Mucosa of rectum (tissue), 2 donors: ENCODE measurements around the gene CYB5B.
"Not testable (repeated sequence)": the region's sequence is repeated elsewhere in the genome, so short reads cannot be mapped to it uniquely, and the experiment has no call there.

ENCODE experiments used
- H3K27ac ChIP-seq, 2 donors: one replicate each; pipeline ENCODE4 v1.7.0; 2013; ENCODE audit warnings: inconsistent platforms in 2 of 2, low read depth in 2 of 2, low read length in 2 of 2
- H3K27me3 ChIP-seq, 2 donors: one replicate each; pipeline ENCODE4 v1.7.0; 2013; ENCODE audit warnings: low read length in 2 of 2; ENCODE audit not compliant: control insufficient read depth in 2 of 2, insufficient read depth in 2 of 2
- H3K36me3 ChIP-seq, 2 donors: one replicate each; pipeline ENCODE4 v1.7.0; 2013; ENCODE audit warnings: low read length in 2 of 2; ENCODE audit not compliant: control insufficient read depth in 2 of 2, insufficient read depth in 2 of 2
- H3K4me1 ChIP-seq, 2 donors: one replicate each; pipeline ENCODE4 v1.7.0; 2013; ENCODE audit warnings: low read length in 2 of 2, mild to moderate bottlenecking in 1 of 2; ENCODE audit not compliant: control insufficient read depth in 2 of 2, insufficient read depth in 2 of 2
- H3K4me3 ChIP-seq, 2 donors: one replicate each; pipeline ENCODE4 v1.7.0; 2013; ENCODE audit warnings: low read length in 2 of 2
- H3K9ac ChIP-seq, 2 donors: one replicate each; pipeline ENCODE4 v1.7.0; 2013; ENCODE audit warnings: low read length in 2 of 2, low read depth in 1 of 2, mild to moderate bottlenecking in 1 of 2
- H3K9me3 ChIP-seq, 2 donors: one replicate each; pipeline ENCODE4 v1.7.0; 2013; ENCODE audit warnings: low read length in 2 of 2; ENCODE audit not compliant: control insufficient read depth in 2 of 2
- donor health status: healthy.
- donor health status: Normal muscosa, but diverticular disease.

Gene CYB5B

DNA sequence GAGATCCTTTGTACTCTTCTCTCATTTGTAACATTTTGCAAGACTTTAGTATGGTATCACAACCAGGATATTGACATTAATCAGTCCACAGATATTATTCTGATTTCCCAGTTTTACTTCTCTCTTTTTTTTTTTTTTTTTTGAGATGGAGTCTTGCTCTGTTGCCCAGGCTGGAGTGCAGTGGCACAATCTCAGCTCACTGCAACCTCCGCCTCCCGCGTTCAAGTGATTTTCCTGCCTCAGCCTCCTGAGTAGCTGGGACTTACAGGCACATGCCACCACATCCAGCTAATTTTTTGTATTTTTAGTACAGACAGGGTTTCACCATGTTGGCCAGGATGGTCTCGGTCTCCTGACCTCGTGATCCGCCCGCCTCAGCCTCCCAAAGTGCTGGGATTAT, 16.6 kb downstream of the CYB5B start:
- peaks cover 9 to 11% of the 10 kb centered on the region in 2 donors for H3K4me1 ChIP-seq
- H3K9ac ChIP-seq, H3K36me3 ChIP-seq, H3K27me3 ChIP-seq, H3K4me3 ChIP-seq, H3K27ac ChIP-seq, H3K9me3 ChIP-seq: not testable (repeated sequence)

DNA sequence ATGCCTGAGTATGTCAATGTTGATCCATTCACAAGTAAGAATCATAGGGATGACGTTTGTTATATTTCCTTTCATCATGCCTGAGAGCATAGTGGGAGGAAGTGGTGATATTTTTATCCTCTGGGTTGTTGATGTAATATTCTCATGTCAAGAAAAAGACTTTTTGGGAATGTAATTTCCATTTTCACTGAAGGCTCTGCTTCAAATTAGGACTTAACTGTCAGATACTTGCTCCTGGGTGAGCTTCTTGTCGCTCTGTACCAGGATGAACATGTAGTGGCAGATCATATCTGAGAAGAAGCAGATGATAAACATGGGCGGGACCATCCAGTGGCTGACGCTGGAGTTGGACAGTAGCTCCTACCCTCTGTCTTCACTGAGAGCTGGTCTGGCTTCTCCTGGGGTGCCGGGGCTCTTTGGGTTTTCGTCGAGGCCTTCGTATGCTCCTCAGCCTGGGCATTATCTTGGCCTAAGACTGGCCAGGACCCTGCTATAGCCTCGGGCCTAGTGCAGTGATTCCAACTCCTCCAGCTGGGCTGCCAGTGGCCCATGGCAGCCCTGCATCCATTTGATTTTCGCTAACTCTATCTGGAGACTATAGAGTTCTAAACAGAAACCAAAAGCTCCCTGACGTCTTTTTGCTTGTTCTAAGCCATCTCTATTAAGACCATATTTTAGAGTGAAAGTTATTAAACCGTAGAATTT, 19.7 kb downstream of the CYB5B start:
- peaks cover 10 to 20% of the 10 kb centered on the region in 2 donors for H3K4me1 ChIP-seq
- H3K27me3 ChIP-seq, result no peaks in the 10 kb centered on the region
- peak overlapping the region; percentile 1 to 38 for H3K9ac ChIP-seq
- H3K4me3 ChIP-seq, result peak overlapping the region in 1 of 2 donors; percentile 20
- peak overlapping the region; percentile 62 to 84 for H3K27ac ChIP-seq
- peaks cover 6 to 8% of the 10 kb centered on the region in 2 donors for H3K36me3 ChIP-seq
- H3K9me3 ChIP-seq, result no peaks in the 10 kb centered on the region

DNA sequence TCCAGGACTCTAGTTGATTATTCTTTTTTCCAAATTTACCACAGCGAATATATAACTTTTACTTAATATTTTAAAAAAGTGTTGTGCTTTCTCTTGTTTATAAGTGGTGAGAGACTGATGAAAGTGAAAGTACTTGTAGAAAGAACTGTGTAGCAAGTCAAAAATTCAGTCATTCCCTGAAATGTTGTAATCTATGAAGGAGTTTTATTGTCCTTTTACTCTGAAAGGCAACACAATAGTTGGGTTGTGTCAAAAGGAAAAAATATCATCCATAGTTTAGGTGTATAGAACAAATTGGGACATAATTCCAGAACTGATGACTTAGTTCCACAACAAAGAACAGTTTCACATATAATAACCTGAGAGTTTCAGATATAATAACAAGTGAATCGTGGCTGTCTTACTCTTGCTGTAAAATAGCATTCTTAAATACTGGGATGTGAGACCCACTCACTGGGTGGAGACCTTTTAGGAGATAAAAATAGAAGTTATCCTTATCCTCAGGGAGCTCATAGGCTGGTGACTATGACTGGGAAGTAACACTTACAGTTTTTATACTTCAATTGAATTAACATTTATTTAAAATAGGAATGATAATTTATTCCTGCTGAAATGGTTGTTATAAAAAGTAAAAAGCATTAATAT, 20.6 kb downstream of the CYB5B start:
- Histone ChIP-seq H3K9ac (peak overlapping the region; percentile 15 to 39), H3K9me3 (no peaks in the 10 kb centered on the region), H3K4me3 (peak overlapping the region in 1 of 2 donors; percentile 42), H3K27ac (peak overlapping the region; percentile 62 to 84), H3K4me1 (peaks cover 10 to 20% of the 10 kb centered on the region in 2 donors), H3K27me3 (no peaks in the 10 kb centered on the region), H3K36me3 (peaks cover 8 to 10% of the 10 kb centered on the region in 2 donors)

DNA sequence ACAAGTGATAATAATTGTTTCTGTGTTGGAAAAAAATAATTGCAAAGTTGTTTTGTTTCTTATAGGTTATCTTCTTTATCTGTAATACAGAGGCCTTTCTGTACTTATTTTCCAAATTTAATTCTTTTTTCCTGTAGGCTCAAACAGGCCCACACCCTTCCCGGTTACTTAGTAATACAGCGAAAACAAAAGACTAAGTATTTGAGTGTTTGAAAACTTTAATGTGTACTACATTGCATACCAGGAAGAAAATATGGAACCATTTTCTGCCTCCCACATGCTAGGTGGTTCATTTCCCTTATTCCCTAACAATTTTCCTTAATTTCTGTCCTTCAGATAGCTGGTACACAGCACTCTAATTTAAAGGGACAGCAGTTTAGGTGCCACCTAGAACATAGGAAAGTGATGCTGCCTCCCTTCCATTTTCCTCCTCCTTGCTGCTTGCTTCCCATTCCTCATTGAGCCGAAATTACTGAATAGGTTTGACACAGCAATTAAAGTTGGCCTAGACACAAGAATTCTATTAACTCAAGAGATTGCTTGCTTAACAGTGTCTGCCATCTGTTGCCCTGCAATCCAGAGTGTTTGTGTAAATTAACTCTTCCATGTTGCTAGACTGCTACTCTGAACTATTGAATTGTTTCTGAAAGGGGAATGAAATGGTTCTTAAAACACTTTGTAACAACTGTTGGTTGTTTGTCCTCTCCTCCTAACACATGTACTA, 24.2 kb downstream of the CYB5B start:
- Histone ChIP-seq H3K9ac (no peak overlapping the region), H3K4me3 (no peak overlapping the region), H3K4me1 (peaks cover 10 to 20% of the 10 kb centered on the region in 2 donors), H3K27me3 (no peaks in the 10 kb centered on the region), H3K36me3 (peaks cover 10 to 19% of the 10 kb centered on the region in 2 donors), H3K27ac (peak overlapping the region; percentile 12 to 57), H3K9me3 (no peaks in the 10 kb centered on the region)

DNA sequence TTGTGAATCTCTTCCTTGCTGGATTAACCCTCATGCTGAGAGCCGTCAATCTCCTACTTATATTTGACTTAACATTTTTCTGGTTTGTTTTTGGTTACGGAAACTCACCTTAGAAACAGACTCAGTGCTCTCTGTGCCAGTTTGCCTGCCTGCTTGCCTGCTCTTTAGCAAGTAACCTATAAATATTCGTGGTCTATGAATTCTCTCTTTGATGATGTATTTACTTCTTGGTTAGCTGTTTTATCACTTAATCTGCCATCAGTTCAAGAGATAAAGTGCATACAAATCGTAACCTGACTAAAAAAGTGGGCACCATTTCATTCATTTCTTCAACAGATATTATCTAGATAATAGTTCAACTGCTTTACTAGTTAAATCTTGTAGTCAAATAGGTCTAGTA, 26.7 kb downstream of the CYB5B start:
- Histone ChIP-seq H3K9me3 (no peaks in the 10 kb centered on the region), H3K27me3 (no peaks in the 10 kb centered on the region), H3K36me3 (peaks cover 15 to 27% of the 10 kb centered on the region in 2 donors), H3K4me1 (peaks cover 3 to 13% of the 10 kb centered on the region in 2 donors), H3K9ac (no peak overlapping the region), H3K27ac (no peak overlapping the region), H3K4me3 (no peak overlapping the region)

DNA sequence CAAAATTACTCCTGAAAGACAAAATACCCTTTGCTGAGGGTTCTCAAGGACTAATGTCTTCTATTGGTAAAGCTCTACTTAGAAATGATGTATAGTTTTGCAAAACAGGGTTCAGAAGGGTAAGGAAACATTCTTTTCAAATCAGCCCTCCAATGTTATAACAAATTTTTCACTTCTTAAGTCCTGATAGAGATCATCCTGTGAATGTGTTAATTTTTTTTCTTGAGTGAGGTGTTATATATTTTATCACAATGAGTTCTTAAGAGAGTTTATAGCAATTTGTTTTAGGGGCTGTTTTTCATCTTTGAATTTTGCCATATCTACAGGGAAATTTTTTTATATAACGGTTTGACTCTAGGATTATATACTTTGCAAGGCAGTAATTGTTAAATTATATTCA, 29.5 kb downstream of the CYB5B start:
- H3K36me3 ChIP-seq, result peaks cover 11 to 24% of the 10 kb centered on the region in 2 donors
- H3K9ac ChIP-seq, result no peak overlapping the region
- H3K4me1 ChIP-seq, result no peaks in the 10 kb centered on the region
- H3K4me3 ChIP-seq, result no peak overlapping the region
- no peak overlapping the region for H3K27ac ChIP-seq
- H3K27me3 ChIP-seq, result no peaks in the 10 kb centered on the region
- no peaks in the 10 kb centered on the region for H3K9me3 ChIP-seq

DNA sequence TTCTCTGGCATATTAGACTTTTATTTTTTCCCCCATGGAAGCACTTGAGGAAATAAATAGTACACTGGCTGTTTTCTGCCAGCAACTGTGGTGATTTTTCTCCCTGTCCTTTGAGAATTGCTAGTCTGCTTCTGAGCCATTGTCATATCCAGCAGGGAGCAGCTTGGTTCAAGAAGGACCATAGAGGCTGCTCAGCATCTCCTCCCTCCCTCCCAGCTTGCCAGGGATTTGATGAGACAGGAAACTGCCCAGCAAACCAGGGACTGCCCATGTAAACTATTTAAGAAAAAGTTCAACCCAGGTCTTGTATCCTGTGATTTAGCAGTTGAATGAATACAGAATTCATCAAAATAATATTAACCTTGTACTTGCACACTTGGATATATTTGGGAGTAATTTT, 39.5 kb downstream of the CYB5B start:
- Histone ChIP-seq H3K27me3 (no peaks in the 10 kb centered on the region), H3K4me1 (peaks cover 5 to 15% of the 10 kb centered on the region in 2 donors), H3K36me3 (peaks cover 16 to 23% of the 10 kb centered on the region in 2 donors), H3K27ac (no peak overlapping the region), H3K9ac (no peak overlapping the region), H3K9me3 (no peaks in the 10 kb centered on the region), H3K4me3 (no peak overlapping the region)

DNA sequence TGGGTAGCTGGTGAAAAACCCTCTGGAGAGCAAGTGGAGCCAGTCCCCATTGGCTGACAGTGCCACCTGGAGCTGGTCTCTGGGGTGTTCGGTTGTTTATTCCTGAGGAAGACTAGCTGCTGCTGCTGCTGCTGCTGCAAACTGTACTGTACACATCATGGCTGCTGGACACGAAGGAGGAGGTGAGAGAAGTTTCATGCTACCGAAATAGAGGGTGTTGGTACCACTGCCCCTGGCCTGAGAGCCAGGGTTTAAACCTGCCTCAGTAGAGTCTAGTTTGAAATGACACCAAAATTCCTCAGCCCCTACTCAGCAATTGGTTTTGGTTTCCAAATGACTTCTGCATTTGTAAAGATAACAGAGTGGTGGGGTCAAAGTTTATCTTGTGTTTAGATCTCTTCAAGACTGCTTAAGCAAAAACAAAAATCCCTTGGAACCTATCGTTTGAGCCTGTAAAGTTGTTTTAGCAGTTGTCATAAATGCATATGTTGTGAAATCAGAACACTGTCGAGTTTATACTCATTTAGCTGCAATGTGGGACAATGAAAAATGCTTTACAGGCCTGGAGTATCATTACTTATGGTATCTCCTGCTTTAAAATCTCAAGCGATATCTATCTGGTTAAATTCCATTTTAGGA, 40.8 kb downstream of the CYB5B start:
- H3K27me3 ChIP-seq, result no peaks in the 10 kb centered on the region
- peak overlapping the region in 1 of 2 donors; percentile 15 for H3K9ac ChIP-seq
- peaks cover 5 to 18% of the 10 kb centered on the region in 2 donors for H3K4me1 ChIP-seq
- H3K27ac ChIP-seq, result no peak overlapping the region
- no peaks in the 10 kb centered on the region for H3K9me3 ChIP-seq
- no peak overlapping the region for H3K4me3 ChIP-seq
- peaks cover 11 to 16% of the 10 kb centered on the region in 2 donors for H3K36me3 ChIP-seq

DNA sequence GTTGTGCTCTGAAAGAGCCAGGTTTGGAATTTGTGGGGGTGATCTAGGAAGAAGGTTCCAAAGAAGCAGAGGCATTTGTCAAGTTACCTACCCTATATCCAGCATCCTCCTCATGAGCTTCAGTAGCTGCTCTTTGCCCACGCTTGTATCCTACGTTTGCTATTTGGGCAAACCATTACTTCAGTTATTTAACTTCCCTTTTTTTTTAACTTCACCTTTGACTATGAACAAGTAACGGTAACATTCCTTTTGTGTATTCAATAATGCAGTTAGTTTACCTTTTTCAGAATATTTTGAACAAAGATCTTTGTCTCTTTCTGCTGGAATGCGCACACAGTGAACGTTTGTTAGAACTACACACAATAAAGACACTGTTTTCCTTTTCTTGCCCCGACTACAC, 41.5 kb downstream of the CYB5B start:
- no peaks in the 10 kb centered on the region for H3K27me3 ChIP-seq
- H3K4me1 ChIP-seq, result peaks cover 5 to 18% of the 10 kb centered on the region in 2 donors
- H3K4me3 ChIP-seq, result no peak overlapping the region
- H3K9me3 ChIP-seq, result no peaks in the 10 kb centered on the region
- H3K36me3 ChIP-seq, result peaks cover 11% of the 10 kb centered on the region in 2 donors
- no peak overlapping the region for H3K27ac ChIP-seq
- H3K9ac ChIP-seq, result no peak overlapping the region
